HS-27A (cell line): Measurements from ENCODE around the gene VIPR2.
"Not testable (repeated sequence)": the region's sequence is repeated elsewhere in the genome, so short reads cannot be mapped to it uniquely, and the experiment has no call there.

Experiments used
- DNase-seq: peaks from one replicate; pipeline ENCODE4 v3.0.0-alpha.2; 2012; ENCODE audit warnings: low read depth, missing footprints

VIPR2 gene

GRCh38 chr7:159007364-159007995 lies 137.2 kb downstream of the VIPR2 start:
- no peak for DNase-seq

GRCh38 chr7:159006610-159007130 lies 138.0 kb downstream of the VIPR2 start:
- no peak for DNase-seq

- DNase-seq, result not testable (repeated sequence)
Measured at GRCh38 chr7:159006022-159006609, 138.6 kb downstream of the VIPR2 start.

- DNase-seq, result no peak
Measured at GRCh38 chr7:159005618-159006017, 139.0 kb downstream of the VIPR2 start.

- DNase-seq, result no peak
Measured at GRCh38 chr7:159004411-159004810, 140.3 kb downstream of the VIPR2 start.

GRCh38 chr7:159001811-159002210 lies 142.9 kb downstream of the VIPR2 start:
- no peak for DNase-seq

GRCh38 chr7:159000859-159001435 lies 143.7 kb downstream of the VIPR2 start:
- DNase-seq, result no peak

GRCh38 chr7:159000070-159000469 lies 144.6 kb downstream of the VIPR2 start:
- DNase-seq, result no peak

GRCh38 chr7:158999496-158999895 lies 145.2 kb downstream of the VIPR2 start:
- DNase-seq, result no peak

- DNase-seq, result not testable (repeated sequence)
Measured at GRCh38 chr7:158998261-158998660, 146.4 kb downstream of the VIPR2 start.

GRCh38 chr7:158997471-158997870 lies 147.2 kb downstream of the VIPR2 start:
- DNase-seq, result no peak

GRCh38 chr7:158997110-158997453 lies 147.6 kb downstream of the VIPR2 start:
- no peak for DNase-seq

- DNase-seq, result no peak
Measured at GRCh38 chr7:158996214-158997109, 148.2 kb downstream of the VIPR2 start.

- DNase-seq, result no peak
Measured at GRCh38 chr7:158995514-158995913, 149.2 kb downstream of the VIPR2 start.

GRCh38 chr7:158994687-158995086 lies 150.0 kb downstream of the VIPR2 start:
- DNase-seq, result no peak

GRCh38 chr7:158993591-158993990 lies 151.1 kb downstream of the VIPR2 start:
- DNase-seq, result no peak

- no peak for DNase-seq
Measured at GRCh38 chr7:158992759-158993158, 151.9 kb downstream of the VIPR2 start.

GRCh38 chr7:158991824-158992621 lies 152.6 kb downstream of the VIPR2 start:
- DNase-seq, result no peak

GRCh38 chr7:158988996-158989395 lies 155.7 kb downstream of the VIPR2 start:
- no peak for DNase-seq

GRCh38 chr7:158988302-158988862 lies 156.3 kb downstream of the VIPR2 start:
- no peak for DNase-seq

GRCh38 chr7:158987691-158988090 lies 157.0 kb downstream of the VIPR2 start:
- DNase-seq, result no peak
